K562 (cell line): Measurements from ENCODE around the gene FILIP1L. TPM values are rescaled to one million over a fixed set of nuclear protein-coding genes. Genes with fewer than 3 reads are reported as not detected.
A peak's percentile ranks its signal among the peaks of the same experiment; 100 is the strongest.

ENCODE experiments used
- ATAC-seq: fragments of 200-7000 bp; cut with Tn5 transposase; 3 replicates; pipeline ENCODE4 v1.9.1; 2020; ENCODE audit warnings: moderate library complexity
- BruUV-seq: library from RNA; stranded (reverse); fragments of 400-500 nt; replicated peaks from 2 replicates; lab custom pipeline; 2021; lab: Mats Ljungman, UMichigan
- CTCF ChIA-PET: fragments of 300-600 bp; formaldehyde crosslinking; extraction: SDS; loops from one replicate; lab custom pipeline; 2021; ENCODE audit warnings: low intra/inter-chr PET ratio; lab: Yijun Ruan, JAX
- POLR2A ChIA-PET: fragments of 300-600, 350-650 bp; sonication (Branson Sonifier 250); formaldehyde crosslinking; extraction: SDS; loops from one replicate; lab custom pipeline; 2021; ENCODE audit warnings: antibody characterized with exemption, inconsistent platforms; lab: Yijun Ruan, JAX
- DNase-seq, 4 experiments: peaks; one replicate each; pipeline versions ENCODE4 v3.0.0 to v3.0.0-alpha.2; 2011 to 2018; ENCODE audit warnings: low spot score in 3 of 4, mixed read lengths in 3 of 4; ENCODE audit errors: extremely low read depth in 1 of 4
- FAIRE-seq: peaks from 2 replicates; lab custom pipeline; 2011; peaks lifted over from hg19 to GRCh38; lab: Jason Lieb, UNC
- H2AFZ ChIP-seq: 2 replicates; pipeline ENCODE4 v1.6.0; 2011; ENCODE audit warnings: low read depth, low read length, control low read depth, inconsistent platforms
- H3K27ac ChIP-seq: fragments of 200-600 bp; 3 replicates; pipeline ENCODE4 v1.8.0; 2011; ENCODE audit warnings: low read depth, mild to moderate bottlenecking, control low read depth, inconsistent platforms, low read length, moderate library complexity, mixed read lengths; ENCODE audit errors: extremely low read depth
- H3K27me3 ChIP-seq, 2 experiments: fragments of 300-600 bp in 1 of 2; 2 replicates in 1 of 2; 3 replicates in 1 of 2; pipeline versions ENCODE4 v1.6.0 to v1.8.0; 2011; ENCODE audit warnings: inconsistent platforms in 2 of 2, low read length in 2 of 2, mild to moderate bottlenecking in 1 of 2, mixed read lengths in 1 of 2, moderate library complexity in 1 of 2; ENCODE audit not compliant: control insufficient read depth in 2 of 2, insufficient read depth in 2 of 2
- H3K36me3 ChIP-seq: fragments of 300-600 bp; 3 replicates; pipeline ENCODE4 v1.8.0; 2011; ENCODE audit warnings: mild to moderate bottlenecking, low read length, inconsistent platforms; ENCODE audit not compliant: control insufficient read depth, insufficient read depth
- H3K4me1 ChIP-seq, 2 experiments: fragments of 200-600 bp in 1 of 2; replicated peaks in 1 of 2; 2 replicates in 1 of 2; 3 replicates in 1 of 2; pipeline versions ENCODE4 v1.5.1 to v1.8.0; 2011; ENCODE audit warnings: inconsistent platforms in 2 of 2, low read length in 2 of 2, mild to moderate bottlenecking in 1 of 2, mixed read lengths in 1 of 2, moderate library complexity in 1 of 2; ENCODE audit not compliant: control insufficient read depth in 2 of 2, insufficient read depth in 2 of 2
- H3K4me2 ChIP-seq: 2 replicates; pipeline ENCODE4 v1.6.1; 2011; ENCODE audit warnings: low read length, control low read depth, inconsistent platforms, mixed read lengths; ENCODE audit not compliant: insufficient read depth
- H3K4me3 ChIP-seq: fragments of 200-600 bp; sonication (generic), shearing (Covaris generic); 2 replicates; pipeline ENCODE4 v1.5.1; 2016; ENCODE audit warnings: control low read depth, inconsistent platforms
- H3K79me2 ChIP-seq: fragments of 200-600 bp; 3 replicates; pipeline ENCODE4 v1.8.0; 2011; ENCODE audit warnings: low read length, inconsistent platforms; ENCODE audit not compliant: control insufficient read depth, insufficient read depth
- H3K9ac ChIP-seq, 2 experiments: 2 replicates each; pipeline versions ENCODE4 v1.6.0 to v1.6.1; 2011; ENCODE audit warnings: low read depth in 2 of 2, low read length in 2 of 2, control low read depth in 1 of 2, inconsistent platforms in 1 of 2, mild to moderate bottlenecking in 1 of 2, mixed read lengths in 1 of 2; ENCODE audit not compliant: insufficient read depth in 1 of 2
- H3K9me1 ChIP-seq: one replicate; pipeline ENCODE4 v1.6.0; 2011; ENCODE audit warnings: inconsistent platforms, mild to moderate bottlenecking, low read length, moderate library complexity; ENCODE audit not compliant: control insufficient read depth, insufficient read depth
- H3K9me3 ChIP-seq: replicated peaks from 2 replicates; pipeline ENCODE4 v1.5.1; 2011; ENCODE audit warnings: low read depth, low read length, inconsistent platforms; ENCODE audit not compliant: control insufficient read depth, insufficient read depth
- H4K20me1 ChIP-seq: replicated peaks from 2 replicates; pipeline ENCODE4 v1.6.1; 2011; ENCODE audit warnings: low read length, inconsistent platforms, mixed read lengths; ENCODE audit not compliant: control insufficient read depth, insufficient read depth
- KHSRP ChIP-seq: fragments of 450-650 bp; IDR thresholded peaks from 2 replicates; pipeline ENCODE4 v1.6.1; 2017
- MAZ ChIP-seq, 2 experiments: fragments of 450-650 bp in 1 of 2; sonication (generic) in 1 of 2; formaldehyde crosslinking; IDR thresholded peaks in 1 of 2; conservative IDR thresholded peaks in 1 of 2; 2 replicates each; pipeline versions ENCODE4 v1.4.0 to v1.5.0; 2020; ENCODE audit warnings: mild to moderate bottlenecking in 1 of 2, missing genetic modification reagents in 1 of 2
- MED1 ChIP-seq: sonication (generic); formaldehyde crosslinking; IDR thresholded peaks from 2 replicates; pipeline ENCODE4 v1.8.1; 2023; ENCODE audit warnings: missing genetic modification reagents, borderline replicate concordance
- NCOA2 ChIP-seq, 2 experiments: fragments of 450-650 bp; IDR thresholded peaks; 2 replicates each; pipeline ENCODE4 v1.6.1; 2018; ENCODE audit warnings: mild to moderate bottlenecking in 2 of 2, moderate library complexity in 1 of 2; ENCODE audit not compliant: partially characterized antibody in 2 of 2
- NFIC ChIP-seq: fragments of 450-650 bp; IDR thresholded peaks from 2 replicates; pipeline ENCODE4 v1.6.1; 2017; ENCODE audit warnings: mild to moderate bottlenecking, inconsistent platforms
- NFIX ChIP-seq: fragments of 250-450 bp; sonication (Bioruptor Pico); IDR thresholded peaks from 2 replicates; pipeline ENCODE4 v1.4.0; 2020; ENCODE audit warnings: low read depth, mild to moderate bottlenecking, moderate library complexity
- RAD21 ChIP-seq, 2 experiments: fragments of 250-450 bp in 1 of 2; fragments of 450-650 bp in 1 of 2; sonication (Bioruptor Pico) in 1 of 2; formaldehyde crosslinking in 1 of 2; IDR thresholded peaks in 1 of 2; conservative IDR thresholded peaks in 1 of 2; 2 replicates each; pipeline versions ENCODE4 v1.4.0 to v1.8.0; 2020 to 2022; ENCODE audit warnings: mild to moderate bottlenecking in 2 of 2, moderate library complexity in 1 of 2
- RBM34 ChIP-seq: fragments of 200-400 bp; formaldehyde crosslinking; IDR thresholded peaks from 2 replicates; pipeline ENCODE4 v1.6.1; 2018; ENCODE audit warnings: low read length, borderline replicate concordance; ENCODE audit not compliant: insufficient read depth
- SMAD1 ChIP-seq: fragments of 150-350 bp; IDR thresholded peaks from 2 replicates; pipeline ENCODE4 v1.6.1; 2014; ENCODE audit warnings: low read length, low read depth; ENCODE audit not compliant: partially characterized antibody
- SMAD2 ChIP-seq: fragments of 150-350 bp; IDR thresholded peaks from 2 replicates; pipeline ENCODE4 v1.6.1; 2014; ENCODE audit warnings: low read depth, mild to moderate bottlenecking, low read length
- ZC3H8 ChIP-seq: fragments of 450-650 bp; IDR thresholded peaks from 2 replicates; pipeline ENCODE4 v1.6.1; 2017
- ZNF717 ChIP-seq: fragments of 250-450 bp; sonication (Bioruptor Pico); IDR thresholded peaks from 2 replicates; pipeline ENCODE4 v1.5.0; 2021
- WGBS: fragments of 100-300 bp; shearing (Covaris generic); methylation state at CpG from one replicate; pipeline ENCODE4 v1.1.6; 2016; ENCODE audit warnings: low coverage, mixed read lengths; ENCODE audit not compliant: insufficient coverage; ENCODE audit errors: missing lambda C conversion rate; 5-methylcytosine and 5-hydroxymethylcytosine counted together
- in situ Hi-C: fragments of 300-500 bp; cut with MboI; formaldehyde crosslinking; loops from 4 replicates; pipeline ENCODE4 v1.15.0; 2018; ENCODE audit warnings: inconsistent platforms, mixed read lengths
- intact Hi-C: fragments of 100-400 bp; cut with micrococcal nuclease; formaldehyde crosslinking; loops from 2 replicates; pipeline ENCODE4 v1.14.2; 2022
- polyA plus RNA-seq, 8 experiments: library from polyadenylated mRNA; depleted of rRNA in 4 of 8; stranded (reverse) in 5 of 8; unstranded in 3 of 8; fragments of >200 nt; fragmentation: Nextera tagmentation in 2 of 8; fragmentation: Illumina TruSeq in 1 of 8; extraction: Ambion mirVana in 2 of 8; extraction: Trizol in 1 of 8; gene quantifications; 2 replicates each; pipeline versions ENCODE4 v1.2.1 to v1.2.3, GENCODE V29; 2011 to 2014; ENCODE audit warnings: inconsistent platforms in 1 of 8, missing spikeins in 1 of 8
- total RNA-seq, 7 experiments: library from RNA; depleted of rRNA in 6 of 7; stranded (reverse); fragments of >200 nt in 6 of 7; fragmentation: Illumina TruSeq in 2 of 7; extraction: Trizol in 2 of 7; gene quantifications; 2 replicates each; pipeline versions ENCODE4 v1.2.1 to v1.2.3, GENCODE V29; 2011 to 2021; ENCODE audit warnings: low replicate concordance in 1 of 7
- TF ChIP-seq, protein P1 (sequence below): fragments of 450-650 bp; IDR thresholded peaks from 2 replicates; pipeline ENCODE4 v1.6.1; 2018; ENCODE audit warnings: mild to moderate bottlenecking, low read depth; ENCODE audit not compliant: partially characterized antibody

The FILIP1L gene
- total and polyA plus RNA-seq, 9 of the 15 experiments (the other 6 are each of a cell fraction or from before 2014, with no cell fraction given): 0.50 to 2.1 (median 1.1) TPM

DNA sequence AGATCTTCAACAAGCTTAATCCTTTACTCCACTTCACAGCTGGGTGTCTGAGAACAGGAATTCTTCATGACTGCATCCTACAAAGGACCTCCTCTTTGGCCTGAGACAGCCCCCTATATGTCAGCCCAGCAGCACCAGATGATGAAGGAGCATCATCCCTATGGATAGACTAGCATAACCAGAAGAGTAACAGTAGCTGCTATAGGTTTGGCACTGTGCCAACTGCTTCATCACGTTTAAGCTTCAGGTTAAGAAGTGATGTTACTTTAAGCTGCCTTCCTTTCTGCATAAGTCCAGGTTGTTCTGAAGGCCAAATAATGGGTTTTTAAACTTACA lies 246.0 kb downstream of the FILIP1L start:
- no peak overlapping the region for H3K4me3 ChIP-seq
- DNase-seq: peak; percentile 8 to 38 (median 18)
- CTCF ChIA-PET: no interaction called here

DNA sequence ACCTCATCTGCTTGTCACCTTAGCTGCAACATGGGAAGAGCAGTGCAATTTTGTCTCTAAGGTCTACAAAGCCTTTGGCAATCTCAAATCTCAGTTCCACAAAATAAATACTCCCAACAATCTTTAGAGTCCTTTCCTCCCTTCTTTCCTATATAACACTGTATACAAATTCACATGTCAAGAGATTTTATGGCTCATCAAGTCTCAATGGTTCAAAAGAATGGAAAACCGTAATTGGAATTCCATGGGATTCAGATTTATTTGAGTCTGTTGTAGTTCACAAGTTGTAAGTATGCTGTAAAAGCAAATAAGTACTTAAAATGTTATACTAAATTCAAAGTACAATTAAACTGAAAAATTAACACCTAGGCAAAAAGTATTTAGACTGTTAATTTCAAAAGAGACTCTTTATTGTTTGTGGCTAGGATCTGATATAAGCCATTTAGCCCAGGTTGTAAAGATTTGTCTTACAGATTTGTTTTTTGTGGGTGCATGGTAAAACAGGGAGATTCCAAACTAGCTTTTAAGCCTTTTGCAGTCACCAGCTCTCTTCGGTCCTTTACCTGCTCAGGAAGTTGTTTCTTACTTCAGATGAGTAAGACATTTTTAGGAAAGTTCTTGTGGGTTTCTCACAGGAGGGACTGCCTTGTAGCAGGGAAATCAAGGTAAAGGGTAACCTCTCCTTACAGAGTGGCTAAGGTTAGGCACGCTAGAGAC lies 246.5 kb downstream of the FILIP1L start:
- CTCF ChIA-PET: no interaction called here
- POLR2A ChIA-PET: interaction anchor here (0.7 to 1.5 kb wide), 7 partner anchors 10 to 534 kb away, joined by 3 to 6 read pairs (median 4); partner anchors contain the start of gene LNP1
- Histone ChIP-seq H3K4me1 (peaks cover 4 to 20% of the 10 kb centered on the region in 2 experiments; a peak in 4 of 5 replicates), H3K9ac (no peak overlapping the region), H3K27me3 (no peaks in the 10 kb centered on the region), H3K4me2 (no peak overlapping the region), H3K9me1 (no peaks in the 10 kb centered on the region), H4K20me1 (no peaks in the 10 kb centered on the region), H3K4me3 (no peak overlapping the region), H2AFZ (no peak overlapping the region), H3K27ac (no peak overlapping the region), H3K36me3 (no peaks in the 10 kb centered on the region; the same call in 2 of the 3 replicates), H3K9me3 (no peaks in the 10 kb centered on the region), H3K79me2 (peaks cover 29% of the 10 kb centered on the region; the same call in 2 of the 3 replicates)
- intact Hi-C loops (no loop called here), in situ Hi-C loops (no loop called here)
- DNase-seq (no peak), ATAC-seq (no peak), FAIRE-seq (no peak)
- BruUV-seq: no TSS peak
- 92% methylated on average over 3 of the region's 3 CpGs for WGBS
- TF ChIP-seq, protein P1, sequence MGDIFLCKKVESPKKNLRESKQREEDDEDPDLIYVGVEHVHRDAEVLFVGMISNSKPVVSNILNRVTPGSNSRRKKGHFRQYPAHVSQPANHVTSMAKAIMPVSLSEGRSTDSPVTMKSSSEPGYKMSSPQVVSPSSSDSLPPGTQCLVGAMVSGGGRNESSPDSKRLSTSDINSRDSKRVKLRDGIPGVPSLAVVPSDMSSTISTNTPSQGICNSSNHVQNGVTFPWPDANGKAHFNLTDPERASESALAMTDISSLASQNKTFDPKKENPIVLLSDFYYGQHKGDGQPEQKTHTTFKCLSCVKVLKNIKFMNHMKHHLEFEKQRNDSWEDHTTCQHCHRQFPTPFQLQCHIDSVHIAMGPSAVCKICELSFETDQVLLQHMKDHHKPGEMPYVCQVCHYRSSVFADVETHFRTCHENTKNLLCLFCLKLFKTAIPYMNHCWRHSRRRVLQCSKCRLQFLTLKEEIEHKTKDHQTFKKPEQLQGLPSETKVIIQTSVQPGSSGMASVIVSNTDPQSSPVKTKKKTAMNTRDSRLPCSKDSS: no peak
- no peak for TF ChIP-seq MED1 (CRISPR knock-in tag)
- TF ChIP-seq MAZ (CRISPR knock-in tag; conservative IDR thresholded peaks at IDR 0.05 in 1 of 2, IDR thresholded peaks at IDR 0.05 in 1 of 2): no peak
- TF ChIP-seq ZC3H8: no peak

More for the DNA sequence above, 246.0 kb downstream of the FILIP1L start:
- intact Hi-C loops: no loop called here
- ATAC-seq (no peak), FAIRE-seq (peak; percentile 26)
- H3K27ac ChIP-seq: no peak overlapping the region
- no peaks in the 10 kb centered on the region for H3K27me3 ChIP-seq
- no peak overlapping the region for H3K4me2 ChIP-seq
- H3K9me1 ChIP-seq: no peaks in the 10 kb centered on the region
- TF ChIP-seq NFIC (peak; percentile 100), SMAD1 (peak; percentile 93), NCOA2 (IDR thresholded peaks at IDR 0.05; ENCODE audit: partially characterized antibody in 2 of 2) (peak in 1 of 2 experiments; percentile 39), RAD21 (CRISPR knock-in tag; conservative IDR thresholded peaks at IDR 0.05 in 1 of 2, IDR thresholded peaks at IDR 0.05 in 1 of 2) (peak in 1 of 2 experiments; percentile 41; a peak in 2 of 4 replicates), SMAD2 (no peak), RBM34 (no peak), ZNF717 (CRISPR knock-in tag) (no peak), KHSRP (no peak), NFIX (CRISPR knock-in tag) (peak; percentile 98)
- no peak overlapping the region for H2AFZ ChIP-seq
- no TSS peak for BruUV-seq
- peaks cover 4 to 26% of the 10 kb centered on the region in 2 experiments; a peak in 4 of 5 replicates for H3K4me1 ChIP-seq
- no peaks in the 10 kb centered on the region for H3K9me3 ChIP-seq
- no peaks in the 10 kb centered on the region; the same call in 2 of the 3 replicates for H3K36me3 ChIP-seq
- H3K79me2 ChIP-seq: peaks cover 34% of the 10 kb centered on the region; the same call in 2 of the 3 replicates
- in situ Hi-C loops: no loop called here
- POLR2A ChIA-PET: interaction anchor here (0.6 to 1.5 kb wide), 8 partner anchors 9 to 533 kb away, joined by 3 to 6 read pairs (median 4); partner anchors contain the start of gene LNP1
- 0% methylated on average over 1 of the region's 1 CpG for WGBS
- H4K20me1 ChIP-seq: no peaks in the 10 kb centered on the region
- H3K9ac ChIP-seq: no peak overlapping the region
